Cardiac muscle cell (in vitro differentiated cells and primary cell): Measurements from ENCODE around the gene ZBTB48. TPM values are rescaled to one million over a fixed set of nuclear protein-coding genes. Genes with fewer than 3 reads are reported as not detected.

Experiments
- DNase-seq, 2 donors: peaks; one replicate each; pipeline versions ENCODE4 v3.0.0 to v3.0.0-alpha.2; 2010 to 2017; ENCODE audit warnings: low read depth in 1 of 2, low spot score in 1 of 2
- H3K27ac ChIP-seq: fragments of 200-600 bp; sonication (generic); 2 replicates; pipeline ENCODE4 v1.5.1; 2016
- H3K27me3 ChIP-seq: fragments of 200-600 bp; sonication (generic); 2 replicates; pipeline ENCODE4 v1.6.0; 2016; ENCODE audit warnings: control low read depth
- H3K36me3 ChIP-seq: fragments of 200-600 bp; sonication (generic); 2 replicates; pipeline ENCODE4 v1.5.1; 2016; ENCODE audit warnings: control low read depth
- H3K4me1 ChIP-seq: fragments of 200-600 bp; sonication (generic); 2 replicates; pipeline ENCODE4 v1.8.1; 2017; ENCODE audit warnings: low read depth, mild to moderate bottlenecking, mixed run types
- H3K4me3 ChIP-seq: fragments of 200-600 bp; sonication (generic); 2 replicates; pipeline ENCODE4 v1.5.1; 2016; ENCODE audit warnings: mild to moderate bottlenecking
- H3K9me3 ChIP-seq: fragments of 200-600 bp; sonication (generic); 2 replicates; pipeline ENCODE4 v1.5.1; 2017; ENCODE audit warnings: low read depth, mild to moderate bottlenecking, control low read depth
- polyA plus RNA-seq: library from polyadenylated mRNA; unstranded; fragments of >200 nt; fragmentation: Nextera tagmentation; extraction: Ambion mirVana; gene quantifications from 2 replicates; pipeline ENCODE4 v1.2.1, GENCODE V29; 2016
- total RNA-seq: library from RNA; depleted of rRNA; stranded (reverse); fragments of >200 nt; gene quantifications from 2 replicates; pipeline ENCODE4 v1.2.3, GENCODE V29; 2016
- TF ChIP-seq, protein P1 (sequence below): IDR thresholded peaks from 2 replicates; pipeline ENCODE4 v1.5.1; 2012; ENCODE audit warnings: low read depth, mild to moderate bottlenecking, low read length

Gene ZBTB48
- total and polyA plus RNA-seq, 2 experiments from 2014 or later: 28.8 to 46.3 TPM

DNA sequence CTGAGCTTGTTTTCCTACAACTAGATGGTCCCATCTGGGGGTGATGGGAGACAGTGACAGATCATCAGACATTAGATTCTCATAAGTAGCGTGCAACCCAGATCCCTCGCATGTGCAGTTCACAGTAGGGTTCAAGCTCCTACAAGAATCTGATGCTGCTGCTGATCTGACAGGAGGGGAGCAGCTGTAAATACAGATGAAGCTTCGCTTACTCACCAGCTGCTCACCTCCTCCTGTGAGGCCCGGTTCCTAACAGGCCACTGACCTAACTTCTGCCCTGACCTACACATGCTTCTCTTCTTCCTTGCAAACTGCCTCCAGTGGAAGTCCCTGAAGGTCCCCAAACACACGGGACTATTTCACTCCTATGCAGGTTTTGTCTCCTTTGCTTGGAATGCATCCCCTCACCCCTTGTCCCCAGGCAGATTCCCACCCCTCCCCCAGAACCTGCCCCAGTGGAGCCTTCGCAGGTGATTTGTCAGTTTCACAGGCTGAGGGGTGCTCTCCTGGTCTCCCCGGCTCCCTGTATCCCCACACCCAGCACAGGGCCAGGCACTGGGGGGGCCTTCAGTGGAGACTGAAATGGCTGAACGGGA, 5.7 kb upstream of the ZBTB48 start:
- DNase-seq: no peak
- no peaks in the 10 kb centered on the region for H3K9me3 ChIP-seq
- no peaks in the 10 kb centered on the region for H3K27me3 ChIP-seq
- TF ChIP-seq, protein P1, sequence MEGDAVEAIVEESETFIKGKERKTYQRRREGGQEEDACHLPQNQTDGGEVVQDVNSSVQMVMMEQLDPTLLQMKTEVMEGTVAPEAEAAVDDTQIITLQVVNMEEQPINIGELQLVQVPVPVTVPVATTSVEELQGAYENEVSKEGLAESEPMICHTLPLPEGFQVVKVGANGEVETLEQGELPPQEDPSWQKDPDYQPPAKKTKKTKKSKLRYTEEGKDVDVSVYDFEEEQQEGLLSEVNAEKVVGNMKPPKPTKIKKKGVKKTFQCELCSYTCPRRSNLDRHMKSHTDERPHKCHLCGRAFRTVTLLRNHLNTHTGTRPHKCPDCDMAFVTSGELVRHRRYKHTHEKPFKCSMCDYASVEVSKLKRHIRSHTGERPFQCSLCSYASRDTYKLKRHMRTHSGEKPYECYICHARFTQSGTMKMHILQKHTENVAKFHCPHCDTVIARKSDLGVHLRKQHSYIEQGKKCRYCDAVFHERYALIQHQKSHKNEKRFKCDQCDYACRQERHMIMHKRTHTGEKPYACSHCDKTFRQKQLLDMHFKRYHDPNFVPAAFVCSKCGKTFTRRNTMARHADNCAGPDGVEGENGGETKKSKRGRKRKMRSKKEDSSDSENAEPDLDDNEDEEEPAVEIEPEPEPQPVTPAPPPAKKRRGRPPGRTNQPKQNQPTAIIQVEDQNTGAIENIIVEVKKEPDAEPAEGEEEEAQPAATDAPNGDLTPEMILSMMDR: no peak
- H3K4me3 ChIP-seq: no peak overlapping the region
- no peak overlapping the region for H3K27ac ChIP-seq
- H3K4me1 ChIP-seq: peaks cover 5% of the 10 kb centered on the region
- no peaks in the 10 kb centered on the region for H3K36me3 ChIP-seq

- Histone ChIP-seq H3K27ac (no peak overlapping the region), H3K27me3 (no peaks in the 10 kb centered on the region), H3K36me3 (no peaks in the 10 kb centered on the region), H3K4me1 (peaks cover 5% of the 10 kb centered on the region), H3K9me3 (no peaks in the 10 kb centered on the region), H3K4me3 (no peak overlapping the region)
- TF ChIP-seq, protein P1: no peak
- DNase-seq: no peak
Measured at GRCh38 chr1:6574818-6575217, 5.0 kb upstream of the ZBTB48 start.

- TF ChIP-seq, protein P1: no peak
- no peaks in the 10 kb centered on the region for H3K9me3 ChIP-seq
- no peak overlapping the region for H3K4me3 ChIP-seq
- no peaks in the 10 kb centered on the region for H3K27me3 ChIP-seq
- peaks cover 19% of the 10 kb centered on the region for H3K4me1 ChIP-seq
- H3K27ac ChIP-seq: peak overlapping the region; percentile 91
- DNase-seq: no peak
- H3K36me3 ChIP-seq: no peaks in the 10 kb centered on the region
Measured at GRCh38 chr1:6577831-6578525, 1.8 kb upstream of the ZBTB48 start.

GRCh38 chr1:6578624-6579373, 995 bp upstream of the ZBTB48 start:
- Histone ChIP-seq H3K27ac (peak overlapping the region; percentile 91), H3K9me3 (no peaks in the 10 kb centered on the region), H3K4me3 (no peak overlapping the region), H3K27me3 (no peaks in the 10 kb centered on the region), H3K36me3 (no peaks in the 10 kb centered on the region), H3K4me1 (peaks cover 19% of the 10 kb centered on the region)
- DNase-seq: no peak
- TF ChIP-seq, protein P1: no peak

- Histone ChIP-seq H3K4me1 (peaks cover 19% of the 10 kb centered on the region), H3K36me3 (no peaks in the 10 kb centered on the region), H3K9me3 (no peaks in the 10 kb centered on the region), H3K4me3 (peak overlapping the region; percentile 84), H3K27ac (peak overlapping the region; percentile 66), H3K27me3 (no peaks in the 10 kb centered on the region)
- DNase-seq: no peak
- TF ChIP-seq, protein P1: no peak
Measured at GRCh38 chr1:6580119-6580592, 362 bp downstream of the ZBTB48 start.
